NB4 (cell line): ENCODE data around the gene DPH2.

Experiments used
- CTCF ChIP-seq: IDR thresholded peaks from one replicate; pipeline ENCODE4 v1.5.1; 2012; ENCODE audit warnings: low read depth, low read length
- MYC ChIP-seq: IDR thresholded peaks from 2 replicates; pipeline ENCODE4 v1.6.1; 2011; ENCODE audit warnings: low read depth, low read length
- POLR2A ChIP-seq: IDR thresholded peaks from 2 replicates; pipeline ENCODE4 v1.6.1; 2011; ENCODE audit warnings: mild to moderate bottlenecking; ENCODE audit not compliant: insufficient read length; ENCODE audit errors: extremely low read depth

- TF ChIP-seq CTCF (no peak), MYC (no peak), POLR2A (no peak)
Observed at GRCh38 chr1:43965316-43965715, 4.5 kb upstream of the DPH2 start.
